Fibroblast of pulmonary artery (primary cell): Measurements from ENCODE around the gene ADAMTSL1.

Source experiments
- DNase-seq: peaks from one replicate; pipeline ENCODE4 v3.0.0-alpha.2; 2010; ENCODE audit warnings: low read depth
- H3K4me3 ChIP-seq: replicated peaks from 2 replicates; pipeline ENCODE4 v1.5.1; 2011; ENCODE audit warnings: low read depth, mild to moderate bottlenecking, control low read depth, low read length, moderate library complexity
- CTCF ChIP-seq: IDR thresholded peaks from 2 replicates; pipeline ENCODE4 v1.5.1; 2011; ENCODE audit warnings: mild to moderate bottlenecking, control low read depth, low read length, inconsistent platforms; ENCODE audit errors: missing control alignments

Gene ADAMTSL1

GRCh38 chr9:18849890-18850677 is 376.1 kb downstream of the ADAMTSL1 start:
- no peak for DNase-seq
- no peak overlapping the region for H3K4me3 ChIP-seq
- TF ChIP-seq CTCF = no peak

GRCh38 chr9:18851069-18851795 is 377.3 kb downstream of the ADAMTSL1 start:
- H3K4me3 ChIP-seq = no peak overlapping the region
- no peak for TF ChIP-seq CTCF
- no peak for DNase-seq

- no peak overlapping the region for H3K4me3 ChIP-seq
- TF ChIP-seq CTCF = no peak
- peak; percentile 23 for DNase-seq
These were observed 381.7 kb downstream of the ADAMTSL1 start for GRCh38 chr9:18855656-18856055.

DNA sequence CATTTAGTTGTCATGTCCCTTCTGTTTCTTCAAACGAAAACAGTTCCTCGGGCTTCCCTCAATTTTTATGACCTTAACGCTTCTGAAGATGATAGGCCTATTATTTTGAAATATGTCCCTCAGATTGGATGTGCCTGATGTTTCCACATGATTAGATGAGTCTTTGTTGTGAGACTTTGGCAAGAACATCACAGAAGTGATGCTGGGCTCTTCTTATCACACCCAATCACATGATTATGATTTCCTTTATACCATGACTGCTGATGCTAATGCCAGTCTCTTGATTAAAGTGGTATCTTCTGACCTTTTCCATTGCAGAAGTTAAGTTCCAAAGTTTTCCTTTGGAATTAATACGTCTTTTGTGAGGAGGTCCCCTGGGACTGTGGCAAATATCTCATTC is 383.4 kb downstream of the ADAMTSL1 start:
- DNase-seq = no peak
- no peak overlapping the region for H3K4me3 ChIP-seq
- no peak for TF ChIP-seq CTCF

DNA sequence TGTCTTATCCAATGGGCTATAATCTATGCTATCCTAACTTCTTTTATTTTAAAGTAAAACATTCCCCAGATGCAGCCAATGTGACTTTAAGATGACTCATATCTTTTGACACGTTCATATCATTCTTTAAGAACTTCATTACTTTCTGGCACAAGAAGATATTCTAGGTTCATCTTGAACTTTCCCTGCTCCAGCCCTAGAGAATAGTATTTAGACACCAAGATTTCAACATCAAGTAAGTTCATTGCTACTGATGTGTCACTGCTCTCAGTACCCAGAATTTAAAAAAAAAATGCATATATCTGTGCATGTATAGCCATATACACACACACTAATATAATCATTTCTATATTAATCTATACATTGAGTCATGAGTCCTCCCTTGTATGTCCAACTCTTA is 383.8 kb downstream of the ADAMTSL1 start:
- DNase-seq = peak; percentile 59
- TF ChIP-seq CTCF = no peak

GRCh38 chr9:18861609-18862544 is 387.9 kb downstream of the ADAMTSL1 start:
- DNase-seq = peak; percentile 60

More for the DNA sequence above, 383.8 kb downstream of the ADAMTSL1 start:
- no peak overlapping the region for H3K4me3 ChIP-seq

More at GRCh38 chr9:18861609-18862544, 387.9 kb downstream of the ADAMTSL1 start:
- no peak overlapping the region for H3K4me3 ChIP-seq
- peak; percentile 19 for TF ChIP-seq CTCF
